Measurements from ENCODE around the gene F9.

GRCh38 chrX:139581068-139581467 is 50.5 kb downstream of the F9 start:
- TF ChIP-seq POLR2AphosphoS5 (IDR thresholded peaks at IDR 0.05) (no peak), CTCF (IDR thresholded peaks at IDR 0.05) (no peak)
